WTC11 (cell line): ENCODE results near the gene SDCCAG8. TPM values are rescaled to one million over a fixed set of nuclear protein-coding genes. Genes with fewer than 3 reads are reported as not detected.

Experiments
- ATAC-seq: fragments of 200-7000 bp; cut with Tn5 transposase; 2 replicates; pipeline ENCODE4 v1.10.0; 2021; ENCODE audit warnings: mild to moderate bottlenecking, moderate library complexity
- CTCF ChIA-PET: fragments of 300-600 bp; sonication (Branson Sonifier 250); formaldehyde crosslinking; loops from one replicate; lab custom pipeline; 2021; ENCODE audit warnings: antibody characterized with exemption; lab: Charles Lee
- POLR2A ChIA-PET: fragments of 350-600 bp; sonication (Branson Sonifier 250); formaldehyde crosslinking; loops from one replicate; lab custom pipeline; 2021; ENCODE audit warnings: antibody characterized with exemption; lab: Charles Lee
- DNase-seq: peaks from one replicate; pipeline ENCODE4 v3.0.0; 2021; ENCODE audit warnings: low spot score
- H3K27ac Mint-ChIP-seq: 2 replicates; pipeline ENCODE4 v1.8.0; 2021; ENCODE audit warnings: mixed read lengths
- H3K27me3 Mint-ChIP-seq: 2 replicates; pipeline ENCODE4 v1.8.0; 2021; ENCODE audit warnings: low read depth, mild to moderate bottlenecking, moderate library complexity, mixed read lengths
- H3K36me3 Mint-ChIP-seq: 2 replicates; pipeline ENCODE4 v1.8.0; 2021; ENCODE audit warnings: mixed read lengths
- H3K4me1 Mint-ChIP-seq: 2 replicates; pipeline ENCODE4 v1.8.0; 2022; ENCODE audit warnings: mixed read lengths
- H3K4me3 Mint-ChIP-seq: 2 replicates; pipeline ENCODE4 v1.8.0; 2021; ENCODE audit warnings: mild to moderate bottlenecking, moderate library complexity, mixed read lengths
- H3K9me3 Mint-ChIP-seq: 2 replicates; pipeline ENCODE4 v1.8.0; 2021; ENCODE audit warnings: mixed read lengths
- AFF4 ChIP-seq: sonication (generic); formaldehyde crosslinking; IDR thresholded peaks from 2 replicates; pipeline ENCODE4 v1.8.1; 2023; ENCODE audit warnings: mild to moderate bottlenecking, missing genetic modification reagents, borderline replicate concordance
- ARID4B ChIP-seq: sonication (generic); formaldehyde crosslinking; IDR thresholded peaks from 2 replicates; pipeline ENCODE4 v1.8.0; 2023; ENCODE audit warnings: missing genetic modification reagents, mild to moderate bottlenecking, borderline replicate concordance
- ATF3 ChIP-seq: sonication (generic); formaldehyde crosslinking; conservative IDR thresholded peaks from 2 replicates; pipeline ENCODE4 v1.8.1; 2022; ENCODE audit warnings: mild to moderate bottlenecking, missing genetic modification reagents
- CBFB ChIP-seq: sonication (generic); formaldehyde crosslinking; IDR thresholded peaks from 2 replicates; pipeline ENCODE4 v1.8.1; 2022; ENCODE audit warnings: mild to moderate bottlenecking, low read depth, missing genetic modification reagents
- CREB1 ChIP-seq: sonication (generic); formaldehyde crosslinking; IDR thresholded peaks from 2 replicates; pipeline ENCODE4 v1.8.0; 2023; ENCODE audit warnings: mild to moderate bottlenecking, missing genetic modification reagents
- CTCF ChIP-seq: fragments of 200-600 bp; IDR thresholded peaks from 2 replicates; pipeline ENCODE4 v1.8.0; 2022; ENCODE audit warnings: antibody characterized with exemption
- E2F5 ChIP-seq: sonication (generic); formaldehyde crosslinking; IDR thresholded peaks from 2 replicates; pipeline ENCODE4 v1.8.1; 2022; ENCODE audit warnings: mild to moderate bottlenecking, moderate library complexity, missing genetic modification reagents
- GABPB1 ChIP-seq: sonication (generic); formaldehyde crosslinking; IDR thresholded peaks from 2 replicates; pipeline ENCODE4 v1.8.1; 2023; ENCODE audit warnings: mild to moderate bottlenecking, missing genetic modification reagents
- GTF2I ChIP-seq: fragments of 250-450 bp; sonication (Bioruptor Pico); conservative IDR thresholded peaks from 2 replicates; pipeline ENCODE4 v1.4.0; 2021; ENCODE audit warnings: mild to moderate bottlenecking
- JUN ChIP-seq: sonication (generic); formaldehyde crosslinking; IDR thresholded peaks from 2 replicates; pipeline ENCODE4 v1.8.0; 2023; ENCODE audit warnings: mild to moderate bottlenecking, missing genetic modification reagents
- MLX ChIP-seq: sonication (generic); formaldehyde crosslinking; IDR thresholded peaks from 2 replicates; pipeline ENCODE4 v1.8.1; 2023; ENCODE audit warnings: mild to moderate bottlenecking, missing genetic modification reagents, moderate library complexity
- NFATC4 ChIP-seq: fragments of 250-450 bp; sonication (Bioruptor Pico); IDR thresholded peaks from 2 replicates; pipeline ENCODE4 v1.9.0; 2021; ENCODE audit warnings: mild to moderate bottlenecking
- NR1H2 ChIP-seq: sonication (generic); formaldehyde crosslinking; IDR thresholded peaks from 2 replicates; pipeline ENCODE4 v1.9.0; 2021; ENCODE audit warnings: mild to moderate bottlenecking, moderate library complexity, missing genetic modification reagents
- NR2C2 ChIP-seq: sonication (generic); formaldehyde crosslinking; IDR thresholded peaks from 2 replicates; pipeline ENCODE4 v1.8.0; 2022; ENCODE audit warnings: mild to moderate bottlenecking, missing genetic modification reagents
- NR3C1 ChIP-seq: sonication (generic); formaldehyde crosslinking; conservative IDR thresholded peaks from 2 replicates; pipeline ENCODE4 v1.8.1; 2023; ENCODE audit warnings: low read depth, mild to moderate bottlenecking, missing genetic modification reagents
- TEAD1 ChIP-seq: sonication (generic); formaldehyde crosslinking; IDR thresholded peaks from 2 replicates; pipeline ENCODE4 v1.8.0; 2022; ENCODE audit warnings: mild to moderate bottlenecking, missing genetic modification reagents
- TP53 ChIP-seq: sonication (generic); formaldehyde crosslinking; IDR thresholded peaks from 2 replicates; pipeline ENCODE4 v1.8.1; 2023; ENCODE audit warnings: mild to moderate bottlenecking, missing genetic modification reagents
- USF1 ChIP-seq: sonication (generic); formaldehyde crosslinking; IDR thresholded peaks from 2 replicates; pipeline ENCODE4 v1.8.0; 2022; ENCODE audit warnings: mild to moderate bottlenecking, missing genetic modification reagents
- ZNF219 ChIP-seq: sonication (generic); formaldehyde crosslinking; IDR thresholded peaks from 2 replicates; pipeline ENCODE4 v1.8.0; 2023; ENCODE audit warnings: missing genetic modification reagents, mild to moderate bottlenecking, borderline replicate concordance
- ZNF317 ChIP-seq: sonication (generic); formaldehyde crosslinking; IDR thresholded peaks from 2 replicates; pipeline ENCODE4 v1.8.1; 2023; ENCODE audit warnings: low read depth, mild to moderate bottlenecking, moderate library complexity, missing genetic modification reagents, borderline replicate concordance
- total RNA-seq: library from RNA; stranded (reverse); gene quantifications from 3 replicates; pipeline ENCODE4 v1.2.3, GENCODE V29; 2021

The SDCCAG8 gene
- total RNA-seq, 1 experiment from 2014 or later = 44.3 TPM

GRCh38 chr1:243396876-243397275 lies 141.0 kb downstream of the SDCCAG8 start:
- TF ChIP-seq ARID4B (CRISPR knock-in tag) (no peak), NFATC4 (CRISPR knock-in tag) (no peak), NR1H2 (no peak), GTF2I (CRISPR knock-in tag) (no peak), ZNF219 (CRISPR knock-in tag) (no peak), TEAD1 (CRISPR knock-in tag) (no peak), USF1 (CRISPR knock-in tag) (no peak), ZNF317 (no peak), CTCF (no peak), TP53 (no peak), CREB1 (CRISPR knock-in tag) (no peak), ATF3 (no peak), MLX (no peak), AFF4 (no peak), JUN (CRISPR knock-in tag) (no peak), NR3C1 (CRISPR knock-in tag) (no peak), CBFB (no peak), E2F5 (CRISPR knock-in tag) (no peak), NR2C2 (no peak), GABPB1 (CRISPR knock-in tag) (no peak)
- no peak overlapping the region for H3K4me3 Mint-ChIP-seq
- peaks cover 22% of the 10 kb centered on the region for H3K4me1 Mint-ChIP-seq
- DNase-seq = no peak
- H3K27ac Mint-ChIP-seq = peak overlapping the region; percentile 23; the same call in 1 of the 2 replicates
- H3K36me3 Mint-ChIP-seq = no peaks in the 10 kb centered on the region
- CTCF ChIA-PET = no interaction called here
- ATAC-seq = no peak
- no peaks in the 10 kb centered on the region for H3K9me3 Mint-ChIP-seq
- POLR2A ChIA-PET = no interaction called here
- no peaks in the 10 kb centered on the region for H3K27me3 Mint-ChIP-seq
